HUDEP-2 (cell line): Measurements from ENCODE around the gene ACE2.
"Not testable (repeated sequence)": the region's sequence is repeated elsewhere in the genome, so short reads cannot be mapped to it uniquely, and the experiment has no call there.

Experiments used
- DNase-seq, 76 experiments: peaks; one replicate each; lab custom pipeline; 2025; ENCODE audit not compliant: unreplicated experiment in 76 of 76; lab: John Stamatoyannopoulos, UW

Gene ACE2

DNA sequence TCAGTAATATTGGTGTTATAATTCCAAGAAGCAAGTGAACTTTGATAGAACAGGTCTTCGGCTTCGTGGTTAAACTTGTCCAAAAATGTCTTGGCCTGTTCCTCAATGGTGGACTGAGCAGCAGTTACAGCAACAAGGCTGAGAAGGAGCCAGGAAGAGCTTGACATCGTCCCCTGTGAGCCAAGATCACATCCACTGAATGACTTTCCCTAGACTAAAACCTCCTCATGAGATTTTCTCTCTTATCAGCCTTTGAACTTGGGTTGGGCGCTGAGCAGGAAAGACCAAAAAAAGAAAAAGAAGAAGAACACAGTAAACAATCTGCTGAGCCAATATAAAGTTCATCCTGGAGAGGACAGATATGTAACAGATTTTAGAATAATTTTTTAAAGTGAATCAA is at the start of gene ACE2:
ACE2 (minus strand) TSS at position 216 of the 400 bp plus-strand sequence; CDS start at position 167, 49 bp downstream.
- no peak for DNase-seq

DNA sequence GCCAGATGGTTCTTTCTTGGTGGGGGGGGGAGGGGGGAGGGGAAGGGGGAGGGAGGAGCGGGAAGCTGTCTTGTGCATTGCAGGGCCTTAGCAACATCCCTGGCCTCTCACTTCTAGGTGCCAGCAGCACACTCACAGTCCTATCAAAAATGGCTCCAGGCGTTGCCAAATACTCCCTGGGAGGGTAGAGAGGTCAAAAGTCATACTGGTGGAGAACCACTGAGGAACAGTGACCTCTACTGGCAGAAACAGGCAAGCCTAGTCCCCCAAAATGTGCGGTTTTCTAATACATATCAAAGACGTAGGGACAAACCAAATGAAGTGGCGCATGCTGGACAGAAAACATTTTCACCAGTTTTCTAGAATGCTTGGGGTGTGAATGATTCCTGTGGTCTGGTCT is 46.8 kb upstream of the ACE2 start:
- DNase-seq = not testable (repeated sequence)

DNA sequence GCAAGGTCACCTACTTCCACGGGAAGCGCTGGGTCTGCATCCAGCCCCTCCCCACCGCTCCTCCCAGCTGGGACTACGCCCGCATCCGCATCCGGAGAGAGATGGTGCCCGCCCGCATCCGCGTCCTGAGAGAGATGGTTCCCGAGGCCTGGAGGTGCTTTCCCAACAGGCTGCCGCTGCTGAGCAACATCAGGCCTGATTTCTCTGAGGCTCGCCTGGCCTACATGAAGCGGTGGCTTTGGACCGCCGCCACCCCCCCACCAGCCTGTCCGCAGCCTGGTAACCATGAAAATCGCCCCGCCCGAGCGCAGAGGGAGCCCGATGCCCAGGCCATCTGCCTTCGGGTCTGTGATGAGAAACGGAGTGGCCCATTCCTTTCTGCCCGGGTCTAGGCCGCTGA is 45.8 kb upstream of the ACE2 start:
- no peak for DNase-seq

DNA sequence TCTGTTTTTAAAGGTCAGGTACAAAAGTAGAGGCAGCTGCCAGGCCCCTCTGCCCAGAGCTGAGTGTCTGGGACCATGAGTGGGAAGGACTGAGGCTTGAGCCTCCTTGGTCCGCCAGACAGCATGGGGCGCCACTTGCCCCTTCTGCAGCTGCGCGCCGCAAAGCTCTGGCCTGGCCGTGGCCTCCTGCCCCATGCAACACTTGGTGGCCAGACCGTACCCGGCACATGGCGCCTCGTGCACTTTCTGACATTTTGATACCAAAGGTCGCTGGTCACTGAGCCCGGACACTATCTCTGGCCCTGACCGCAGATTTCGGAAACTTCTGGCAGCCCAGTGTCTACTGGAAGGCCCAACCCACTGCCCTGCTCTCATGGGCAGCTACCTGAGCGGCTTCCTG is 45.3 kb upstream of the ACE2 start:
- DNase-seq = no peak

DNA sequence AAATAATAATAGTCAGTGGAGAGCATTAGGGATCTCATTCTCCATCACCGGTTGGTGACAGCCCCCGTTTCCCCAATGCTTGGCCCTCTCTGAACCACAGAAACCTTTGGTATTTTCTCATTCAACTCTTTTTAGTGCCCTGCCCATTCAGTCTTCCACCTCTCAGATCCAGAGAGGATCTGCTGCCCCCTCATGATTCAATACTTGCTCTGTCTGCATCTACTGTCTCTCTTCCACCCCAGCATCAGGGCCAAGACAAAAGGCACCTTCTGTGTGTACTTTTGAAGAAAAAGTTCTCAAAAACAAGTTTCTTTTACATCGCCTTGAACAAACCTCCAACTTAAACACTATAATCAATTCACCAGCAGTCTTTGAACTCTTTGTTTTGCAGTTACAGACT is 44.5 kb upstream of the ACE2 start:
- no peak for DNase-seq

DNA sequence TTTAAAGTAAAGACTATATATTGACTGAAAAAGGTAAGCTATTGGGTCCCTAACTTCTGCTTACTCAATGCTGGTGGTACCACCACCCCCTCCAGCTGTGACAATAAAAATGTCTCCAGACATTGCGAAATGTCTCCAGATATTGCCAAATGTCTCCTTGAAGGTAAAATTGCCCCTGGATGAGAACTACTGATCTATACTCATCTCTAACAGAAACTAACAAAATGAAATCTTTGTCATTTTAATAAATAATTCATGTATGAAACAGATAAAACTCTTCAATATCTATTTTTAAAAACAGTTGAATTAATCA is 43.8 kb upstream of the ACE2 start:
- DNase-seq = no peak

DNA sequence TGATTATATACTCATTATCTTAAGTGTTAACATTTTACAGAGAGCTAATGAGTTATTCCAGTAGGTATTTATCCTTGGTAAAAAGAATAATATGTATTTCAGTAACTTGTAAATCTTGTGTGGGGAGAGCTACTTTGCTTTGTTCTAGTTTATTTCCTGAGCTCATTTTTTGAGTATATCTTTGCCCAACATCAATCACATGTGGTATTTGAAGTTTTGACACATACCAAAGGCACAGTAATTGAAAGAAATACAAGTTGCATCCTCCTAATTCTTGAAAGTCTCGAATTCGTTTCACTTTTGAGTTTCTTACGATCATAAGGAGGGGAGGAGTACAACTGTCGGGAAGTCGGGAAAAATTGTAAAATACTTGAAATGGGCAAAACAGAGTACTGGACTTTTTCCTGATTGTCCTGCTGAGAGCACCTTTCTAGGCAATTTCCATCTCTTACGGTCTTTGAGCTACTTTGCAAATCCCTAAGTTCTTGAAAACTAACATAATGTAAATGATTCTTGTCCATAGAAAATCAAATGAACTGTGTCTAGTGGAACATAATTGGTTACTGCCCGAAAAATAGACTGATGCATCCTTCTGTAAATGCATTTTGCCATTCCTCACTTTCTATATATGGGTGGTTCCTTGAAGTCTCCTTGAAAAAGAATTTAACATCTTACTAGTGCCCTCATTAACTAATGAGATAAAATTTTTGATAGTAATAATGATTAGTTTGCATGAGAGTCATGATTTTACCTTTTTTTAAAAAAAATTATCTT is 43.2 kb upstream of the ACE2 start:
- no peak for DNase-seq

DNA sequence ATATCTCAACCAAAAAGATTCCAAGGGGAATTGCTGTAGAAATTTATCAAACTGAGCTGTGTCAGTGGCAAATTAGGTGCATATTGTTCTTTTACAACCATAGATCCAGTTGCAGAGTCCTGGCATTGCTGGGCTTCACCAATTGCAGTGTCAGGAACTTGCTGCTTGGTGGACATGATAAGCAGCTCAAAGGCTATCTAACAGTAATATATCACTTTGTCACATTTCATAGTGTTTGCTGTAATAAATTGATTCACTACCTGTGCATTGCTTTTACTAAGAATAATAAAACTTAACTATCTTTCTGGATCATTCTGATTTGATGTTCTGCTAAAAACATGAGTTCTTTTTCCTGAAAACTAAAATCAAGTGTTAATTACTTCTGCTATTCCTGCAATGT is 30.9 kb upstream of the ACE2 start:
- DNase-seq = no peak

DNA sequence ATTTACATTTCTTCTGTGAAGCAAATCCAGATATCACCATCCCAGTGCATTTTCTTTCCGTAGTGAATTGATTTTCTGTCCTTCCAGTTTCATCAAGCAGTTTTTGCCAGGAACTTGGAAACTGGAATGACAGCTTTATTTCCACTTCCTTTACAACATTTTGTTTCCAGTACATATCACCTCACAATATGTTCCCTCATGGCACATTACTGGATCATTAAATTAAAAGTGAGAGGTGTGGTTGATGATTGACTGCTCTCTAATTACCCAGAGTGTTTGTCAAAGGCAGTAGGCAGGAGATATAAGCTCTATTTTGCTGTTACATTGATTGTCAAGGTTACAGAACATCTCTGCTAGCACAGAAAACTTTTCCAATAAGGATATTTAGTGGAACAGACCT is 22.3 kb upstream of the ACE2 start:
- no peak for DNase-seq

DNA sequence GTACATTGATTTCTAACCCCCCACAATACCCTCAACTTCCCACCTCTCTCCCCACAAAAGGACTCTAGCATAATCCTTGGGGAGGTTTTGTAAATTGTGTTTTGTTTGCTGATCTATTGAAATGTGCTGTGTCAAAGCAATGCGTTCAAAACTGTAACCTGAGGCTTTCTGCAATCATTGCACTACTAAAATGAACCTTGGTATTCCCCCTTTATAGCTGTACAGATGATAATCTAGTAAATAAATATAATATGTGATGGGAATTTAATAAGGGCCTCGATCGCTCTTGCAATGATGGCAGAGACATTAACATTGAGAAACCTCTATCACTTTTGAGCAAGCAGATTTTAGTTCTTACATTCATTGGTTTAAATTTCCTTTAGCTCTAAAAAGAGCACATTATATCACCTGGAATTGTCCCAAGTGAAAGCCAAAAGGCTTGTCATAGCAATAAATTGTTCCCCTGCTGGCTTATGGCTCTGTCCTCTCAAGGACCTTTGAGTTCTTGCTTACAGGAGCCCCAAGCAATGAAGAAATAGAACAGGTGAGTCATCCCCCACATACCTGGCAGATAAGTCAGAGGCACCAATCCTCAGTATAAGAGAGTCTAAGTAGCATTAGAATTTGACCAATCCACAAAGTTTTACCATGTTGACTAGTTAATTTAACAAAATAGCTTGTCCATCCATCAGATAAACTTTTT is 18.4 kb upstream of the ACE2 start:
- no peak for DNase-seq

DNA sequence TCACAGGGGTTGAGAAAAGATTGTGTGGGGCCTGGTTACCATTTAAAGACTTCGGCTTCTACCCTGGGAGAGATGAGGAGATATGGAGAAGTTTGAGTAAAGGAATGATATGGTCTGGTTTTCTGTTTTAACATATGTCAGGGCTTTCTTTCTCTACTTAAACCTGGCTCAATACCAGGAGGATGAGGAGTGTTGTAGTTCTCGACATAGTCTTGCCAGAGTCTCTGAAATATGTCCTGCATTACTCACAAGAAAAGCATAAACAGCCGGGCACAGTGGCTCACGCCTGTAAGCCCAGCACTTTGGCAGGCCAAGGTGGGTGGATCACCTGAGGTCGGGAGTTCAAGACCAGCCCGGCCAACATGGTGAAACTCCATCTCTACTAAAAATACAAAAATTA is 16.4 kb upstream of the ACE2 start:
- no peak for DNase-seq

DNA sequence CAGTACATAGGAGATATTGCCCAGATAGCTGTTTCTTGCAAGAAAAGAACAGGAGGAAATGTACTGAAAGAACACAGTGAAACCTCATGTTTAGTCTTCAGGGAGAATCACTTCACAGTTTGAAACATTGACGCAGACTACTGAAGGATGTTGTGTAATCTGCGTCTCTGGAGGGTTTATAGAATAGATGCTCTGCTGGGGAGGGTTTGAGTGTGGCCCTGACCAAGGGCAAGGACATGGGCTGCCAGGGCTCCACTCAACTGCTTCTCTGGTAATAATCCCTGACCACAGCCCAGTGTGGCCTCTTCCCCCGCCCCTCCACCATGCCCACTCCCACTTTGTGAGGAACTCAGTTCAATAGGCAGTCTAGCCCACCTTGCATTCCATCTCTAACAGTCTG is 15.8 kb upstream of the ACE2 start:
- no peak for DNase-seq

DNA sequence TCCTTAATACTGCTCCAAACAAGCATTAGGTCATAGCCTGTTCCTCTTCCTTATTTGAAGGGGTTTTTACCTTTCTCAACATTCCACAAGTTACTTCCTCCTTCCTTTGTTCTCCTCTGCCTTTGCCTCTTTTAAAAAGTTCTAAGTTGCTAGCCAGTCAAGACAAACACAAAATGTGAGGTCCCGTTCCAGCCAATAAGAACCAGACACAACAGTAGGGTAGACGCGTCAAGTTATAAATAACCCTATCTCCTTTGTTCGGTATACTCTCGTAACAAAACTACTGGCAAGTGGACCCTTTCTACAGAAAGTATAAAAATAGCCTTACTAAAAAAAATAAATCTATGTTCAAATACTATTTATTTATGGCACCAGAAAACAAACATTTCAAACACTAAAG is 6.3 kb upstream of the ACE2 start:
- no peak for DNase-seq

DNA sequence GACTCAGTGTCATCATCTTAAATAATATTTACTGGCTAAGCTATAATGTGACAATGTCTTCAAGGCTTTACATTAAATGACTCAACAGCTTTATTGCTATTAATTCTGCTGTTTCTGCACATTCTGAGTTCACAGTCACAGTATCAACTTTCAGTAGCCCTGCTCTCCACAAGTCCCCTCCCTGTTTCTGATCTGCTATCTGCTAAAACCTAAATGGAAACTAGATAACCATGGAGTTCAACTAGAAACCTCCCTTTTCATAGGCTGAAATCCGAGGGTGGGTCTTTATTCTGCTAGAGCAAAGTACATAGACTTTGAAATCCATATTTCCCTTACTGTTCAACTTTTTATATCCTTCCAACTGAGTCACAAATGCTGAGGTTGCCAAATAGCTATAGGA is 5.4 kb upstream of the ACE2 start:
- DNase-seq = peak in 9 of 76 experiments; percentile 0 to 38 (median 3)

DNA sequence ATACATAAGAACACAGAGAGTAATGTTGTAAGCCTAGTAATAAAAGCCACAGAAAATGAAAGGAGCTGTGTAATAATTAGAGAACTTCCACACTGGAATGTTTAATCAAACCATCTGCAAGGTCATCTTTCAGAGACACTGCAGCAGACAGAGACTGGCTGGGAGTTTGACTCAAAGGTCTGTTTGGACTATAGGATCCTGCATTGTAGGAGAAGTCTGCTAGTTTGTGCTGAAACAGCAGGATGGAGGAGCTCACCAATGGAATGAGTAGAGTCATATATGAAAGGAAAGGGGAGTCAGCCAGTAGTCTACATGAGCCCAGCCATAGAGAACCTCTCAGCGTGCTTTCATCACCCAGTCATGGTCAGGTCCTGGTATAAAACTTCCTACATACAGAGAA is 4.5 kb upstream of the ACE2 start:
- DNase-seq = no peak

DNA sequence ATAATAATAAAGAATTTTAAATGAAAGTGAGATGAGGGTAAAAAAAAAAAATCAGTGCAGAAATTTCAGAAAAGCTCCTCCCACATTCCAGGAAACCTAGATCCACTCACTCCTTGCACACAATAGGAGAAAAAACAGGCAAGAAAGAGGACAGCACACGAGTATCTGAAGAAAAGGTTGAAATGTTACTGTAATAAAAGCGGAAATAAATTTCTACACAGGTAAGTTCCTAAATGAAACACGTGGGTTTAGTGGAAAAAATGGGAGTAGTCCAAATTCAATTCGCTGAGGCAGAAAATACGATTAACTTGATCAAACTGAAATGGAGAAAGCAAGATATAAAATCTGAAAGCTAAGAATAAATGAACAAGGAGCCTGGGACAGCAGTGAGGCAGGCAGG is 2.0 kb upstream of the ACE2 start:
- DNase-seq = no peak

DNA sequence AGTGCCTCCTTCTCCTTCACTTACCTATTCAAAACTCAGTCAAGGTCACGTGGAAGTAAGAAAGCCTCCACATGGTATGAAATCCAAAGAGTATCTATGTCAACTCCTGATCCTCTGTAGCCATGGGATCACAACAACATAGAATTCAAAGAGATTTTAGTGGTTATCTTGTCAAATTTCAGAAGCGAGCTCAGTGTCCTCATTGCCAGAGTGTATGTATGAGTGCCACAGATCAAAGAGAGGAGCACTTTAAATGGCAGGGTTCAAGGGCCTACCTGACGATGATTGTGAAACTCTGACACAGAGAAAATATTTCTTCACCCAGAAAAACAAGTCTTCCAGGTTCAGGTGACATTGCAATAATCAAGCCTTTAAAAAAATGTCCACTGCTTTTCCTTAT is 1.2 kb upstream of the ACE2 start:
- DNase-seq = no peak

DNA sequence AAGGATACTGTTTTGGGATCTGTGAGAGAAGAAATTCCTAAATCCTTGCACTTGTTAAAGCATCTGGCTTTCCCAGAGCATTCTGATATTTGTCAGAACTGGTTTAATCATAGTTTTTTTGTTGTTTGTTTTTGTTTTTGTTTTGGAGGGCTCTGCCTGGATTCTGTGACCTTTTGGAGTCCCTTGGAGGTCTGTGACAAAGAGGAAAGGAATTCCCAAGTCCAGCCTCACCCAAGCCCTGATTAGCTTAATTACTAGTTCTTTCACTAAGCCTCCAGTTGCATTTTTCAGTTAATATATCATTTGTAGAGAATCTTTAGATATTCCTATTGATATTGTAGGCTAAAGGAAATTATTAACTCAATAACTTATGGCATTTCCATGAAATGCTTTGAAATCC is 711 bp downstream of the ACE2 start:
- no peak for DNase-seq

DNA sequence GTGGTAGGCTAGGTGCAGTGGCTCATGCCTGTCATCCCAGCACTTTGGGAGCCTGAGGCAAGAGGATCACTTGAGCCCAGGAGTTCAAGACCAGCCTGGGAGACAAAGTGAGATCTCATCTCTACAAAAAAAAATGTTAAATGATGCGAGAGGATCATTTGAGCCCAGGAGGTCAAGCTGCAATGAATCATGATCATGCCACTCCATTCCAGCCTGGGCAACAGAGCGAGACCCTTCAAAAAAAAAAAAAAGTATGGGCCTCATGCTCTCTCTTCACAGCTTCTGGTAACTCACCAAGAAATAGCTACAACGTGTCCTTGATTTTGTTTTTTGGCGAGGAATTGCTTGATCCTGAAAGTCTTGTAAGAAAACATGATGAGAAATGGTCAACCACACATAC is 1.3 kb downstream of the ACE2 start:
- no peak for DNase-seq

DNA sequence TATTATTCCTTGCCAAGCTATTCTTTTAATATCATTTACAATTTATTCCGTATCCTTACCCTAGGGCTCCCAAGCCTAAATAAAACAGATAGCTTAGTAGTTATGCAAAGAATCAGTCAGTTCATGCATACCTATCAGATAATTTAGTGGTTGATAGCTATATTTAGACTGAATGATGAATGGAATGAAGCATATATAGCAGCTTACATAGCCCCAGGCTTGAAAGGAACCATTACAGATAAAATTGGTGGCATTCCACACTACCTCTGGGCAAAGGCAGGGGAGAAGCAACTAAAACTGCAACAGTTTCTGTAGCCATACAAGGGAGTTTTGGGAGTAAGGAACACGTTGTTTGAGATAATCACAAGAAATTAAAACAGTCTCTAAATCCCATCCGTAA is 2.7 kb downstream of the ACE2 start:
- DNase-seq = no peak

DNA sequence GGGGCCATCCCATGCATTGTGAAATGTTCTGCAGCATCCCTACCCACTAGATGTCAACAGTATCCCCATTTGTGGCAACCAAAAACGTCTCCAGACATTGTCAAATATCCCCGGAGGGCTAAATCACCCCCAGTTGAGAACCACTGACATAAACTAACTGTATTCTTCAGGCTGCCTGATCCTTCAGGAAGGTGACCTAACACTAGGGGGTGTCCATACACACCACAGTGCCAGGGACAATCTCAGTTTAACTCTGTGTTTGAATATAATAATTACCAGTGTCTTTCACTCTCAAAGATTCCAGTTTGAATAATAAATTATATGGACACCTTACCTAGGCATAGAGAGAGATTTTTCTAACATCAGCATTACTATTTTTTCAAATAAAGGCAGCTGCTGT is 6.4 kb downstream of the ACE2 start:
- peak in 2 of 76 experiments; percentile 0 to 1 for DNase-seq
